Mucosa of descending colon (tissue), 3 donors: ENCODE results near the gene TGFBR3L. TPM values are rescaled to one million over a fixed set of nuclear protein-coding genes. Genes with fewer than 3 reads are reported as not detected.

Experiments used
- ATAC-seq: fragments of 200-7000 bp; cut with Tn5 transposase; one replicate; pipeline ENCODE4 v1.9.1; 2020; ENCODE audit warnings: mild to moderate bottlenecking, moderate library complexity
- DNase-seq, 3 donors: peaks; one replicate each; pipeline ENCODE4 v3.0.0-alpha.2; 2020
- H3K36me3 ChIP-seq: fragments of 200-600 bp; one replicate; pipeline ENCODE4 v1.8.0; 2021; ENCODE audit warnings: low read depth, mild to moderate bottlenecking
- H3K4me1 ChIP-seq: fragments of 200-600 bp; one replicate; pipeline ENCODE4 v1.8.0; 2021; ENCODE audit warnings: low read depth, mild to moderate bottlenecking
- H3K4me3 ChIP-seq: fragments of 200-600 bp; one replicate; pipeline ENCODE4 v1.8.0; 2021; ENCODE audit warnings: mild to moderate bottlenecking
- H3K9me3 ChIP-seq: fragments of 200-600 bp; one replicate; pipeline ENCODE4 v1.8.0; 2021; ENCODE audit warnings: mild to moderate bottlenecking
- intact Hi-C, 2 donors: fragments of 100-400 bp; cut with DNase I in 1 of 2; cut with micrococcal nuclease in 1 of 2; formaldehyde crosslinking; loops; one replicate each; pipeline versions ENCODE4 v1.11.0 to v1.11.1; 2022; cut with DNase I, micrococcal nuclease
- total RNA-seq, 3 donors: library from RNA; stranded (reverse); fragmentation: NEBNext Ultra II Directional in 2 of 3; extraction: Animal tissue kit (Norgen Biotek cat#: 25700) in 2 of 3; gene quantifications; one replicate each; pipeline versions ENCODE4 v1.2.1 to v1.2.4, GENCODE V29; 2021 to 2023
- TF ChIP-seq, protein P1 (sequence below): fragments of 200-600 bp; IDR thresholded peaks from one replicate; pipeline ENCODE4 v1.8.0; 2022; ENCODE audit warnings: antibody characterized with exemption, mild to moderate bottlenecking
- donor health status: DM: no; HTN: no; CAD: no; lungs with moderate emphysema.
- donor health status: DM: no; HTN: no; CAD: no.
- donor health status: DM: no; HTN: yes; CAD: no.

Gene TGFBR3L
- total RNA-seq, 3 donors from 2014 or later: 0.79 TPM; not detected in 2

DNA sequence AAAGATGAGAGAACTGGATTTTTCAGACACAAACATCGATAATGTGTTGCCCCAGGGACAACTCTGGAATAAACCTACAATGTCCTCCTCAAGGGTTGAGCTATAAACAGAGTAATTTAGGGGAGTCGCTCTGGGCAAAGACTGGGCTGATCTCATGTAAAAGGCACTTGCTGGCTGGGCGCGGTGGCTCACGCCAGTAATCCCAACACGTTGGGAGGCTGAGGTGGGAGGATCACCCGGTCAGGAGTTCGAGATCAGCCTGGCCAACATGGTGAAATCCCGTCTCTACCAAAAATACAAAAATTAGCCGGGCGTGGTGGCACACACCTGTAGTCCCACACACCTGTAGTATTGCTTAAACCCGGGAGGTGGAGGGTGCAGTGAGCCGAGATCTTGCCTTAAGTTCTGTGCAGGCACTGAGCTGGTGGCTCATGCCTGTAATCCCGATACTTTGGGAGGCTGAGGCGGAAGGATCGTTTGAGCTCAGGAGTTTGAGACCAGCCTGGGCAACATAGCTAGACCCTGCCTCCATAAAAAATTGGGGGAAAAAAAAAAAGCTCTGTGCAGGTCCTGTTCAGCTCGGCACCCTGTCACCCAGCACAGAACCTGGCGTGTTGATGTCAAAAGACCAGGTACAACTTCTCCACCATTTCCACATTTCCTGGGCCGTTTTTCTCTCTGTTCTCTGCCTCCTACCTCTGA lies 27.4 kb downstream of the TGFBR3L start:
- peaks cover 10% of the 10 kb centered on the region for H3K4me1 ChIP-seq
- TF ChIP-seq, protein P1, sequence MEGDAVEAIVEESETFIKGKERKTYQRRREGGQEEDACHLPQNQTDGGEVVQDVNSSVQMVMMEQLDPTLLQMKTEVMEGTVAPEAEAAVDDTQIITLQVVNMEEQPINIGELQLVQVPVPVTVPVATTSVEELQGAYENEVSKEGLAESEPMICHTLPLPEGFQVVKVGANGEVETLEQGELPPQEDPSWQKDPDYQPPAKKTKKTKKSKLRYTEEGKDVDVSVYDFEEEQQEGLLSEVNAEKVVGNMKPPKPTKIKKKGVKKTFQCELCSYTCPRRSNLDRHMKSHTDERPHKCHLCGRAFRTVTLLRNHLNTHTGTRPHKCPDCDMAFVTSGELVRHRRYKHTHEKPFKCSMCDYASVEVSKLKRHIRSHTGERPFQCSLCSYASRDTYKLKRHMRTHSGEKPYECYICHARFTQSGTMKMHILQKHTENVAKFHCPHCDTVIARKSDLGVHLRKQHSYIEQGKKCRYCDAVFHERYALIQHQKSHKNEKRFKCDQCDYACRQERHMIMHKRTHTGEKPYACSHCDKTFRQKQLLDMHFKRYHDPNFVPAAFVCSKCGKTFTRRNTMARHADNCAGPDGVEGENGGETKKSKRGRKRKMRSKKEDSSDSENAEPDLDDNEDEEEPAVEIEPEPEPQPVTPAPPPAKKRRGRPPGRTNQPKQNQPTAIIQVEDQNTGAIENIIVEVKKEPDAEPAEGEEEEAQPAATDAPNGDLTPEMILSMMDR: no peak
- peaks cover 3% of the 10 kb centered on the region for H3K36me3 ChIP-seq
- intact Hi-C loops: loop anchor here (10.0 kb wide), 1 partner anchor 313 kb away; no protein-coding TSS in a partner anchor
- ATAC-seq: no peak
- no peaks in the 10 kb centered on the region for H3K9me3 ChIP-seq
- peak in 1 of 3 donors; percentile 46 for DNase-seq
- H3K4me3 ChIP-seq: no peak overlapping the region

DNA sequence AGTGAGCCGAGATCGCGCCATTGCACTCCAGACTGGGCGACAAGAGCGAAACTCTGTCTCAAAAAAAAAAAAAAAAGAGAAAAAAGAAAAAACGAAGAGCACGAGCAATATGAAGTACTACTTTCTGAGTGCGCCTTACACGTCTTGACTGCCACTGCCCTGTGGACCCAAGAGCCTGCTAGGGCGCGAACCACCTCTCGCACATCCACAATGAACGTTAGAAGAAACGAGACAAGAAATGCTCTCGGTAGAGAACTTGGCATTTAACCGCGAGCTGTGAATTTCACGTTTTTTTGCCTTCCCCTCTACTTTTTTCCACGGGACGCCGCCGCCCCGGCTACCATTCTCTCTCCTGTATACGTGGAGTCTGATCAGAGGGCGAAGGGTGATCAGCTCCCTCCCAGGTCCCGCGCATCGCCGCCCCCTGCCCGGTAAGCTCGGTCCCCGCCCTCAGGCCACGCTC lies 28.4 kb downstream of the TGFBR3L start:
- no peak for DNase-seq
- peaks cover 3% of the 10 kb centered on the region for H3K36me3 ChIP-seq
- no peak for ATAC-seq
- peak overlapping the region; percentile 91 for H3K4me3 ChIP-seq
- peaks cover 10% of the 10 kb centered on the region for H3K4me1 ChIP-seq
- no peaks in the 10 kb centered on the region for H3K9me3 ChIP-seq
- TF ChIP-seq, protein P1: no peak
- intact Hi-C loops: loop anchor here (10.0 kb wide), 1 partner anchor 312 kb away; no protein-coding TSS in a partner anchor

DNA sequence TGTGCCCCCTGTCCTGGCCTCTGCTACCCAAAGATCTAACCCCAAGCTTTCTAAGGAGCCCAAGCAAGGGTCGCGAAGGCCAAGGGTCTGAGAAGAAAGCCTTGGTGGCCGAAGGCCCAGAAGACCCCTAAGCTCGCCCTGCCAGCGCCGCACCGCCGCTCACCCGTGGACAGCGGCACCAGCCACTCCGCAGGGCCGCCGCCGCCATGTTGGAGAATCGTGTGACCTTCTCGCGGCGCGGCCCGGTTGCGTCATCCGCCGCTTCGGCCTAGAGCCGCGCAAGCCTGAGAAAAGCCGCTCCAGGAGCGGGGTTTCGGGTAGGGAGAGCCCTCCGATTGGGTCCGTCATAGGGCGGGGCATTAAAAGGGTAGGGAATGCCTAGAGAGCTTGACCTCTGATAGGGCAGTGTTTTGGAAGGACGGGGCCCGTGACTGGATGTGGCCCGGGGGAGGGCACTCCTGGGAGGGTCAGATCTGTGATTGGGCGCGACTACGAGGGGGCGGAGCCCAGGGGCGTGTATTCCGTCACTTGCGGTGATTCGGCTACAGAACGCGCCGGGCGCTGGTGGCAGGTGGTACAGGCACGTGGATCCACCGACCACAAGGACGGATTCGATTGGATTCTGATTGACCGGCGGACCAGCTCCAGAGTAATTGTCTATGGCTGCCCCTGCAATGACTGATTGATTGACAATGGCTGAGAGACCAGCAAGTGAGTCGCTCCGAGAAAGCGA lies 29.0 kb downstream of the TGFBR3L start, which contains the start of gene TIMM44:
Gene TIMM44, minus strand, starts transcription at position 223 of the 733 bp plus-strand sequence. Its CDS starts 15 bp downstream, at position 208.
- TF ChIP-seq, protein P1: no peak
- no peaks in the 10 kb centered on the region for H3K9me3 ChIP-seq
- intact Hi-C loops: loop anchor here (10.0 kb wide), 1 partner anchor 311 kb away; no protein-coding TSS in a partner anchor
- H3K4me1 ChIP-seq: peaks cover 10% of the 10 kb centered on the region
- H3K4me3 ChIP-seq: peak within 1 kb of the TSS; percentile 91
- peaks cover 3% of the 10 kb centered on the region for H3K36me3 ChIP-seq
- peak; percentile 98 to 99 (median 99) for DNase-seq
- peak; percentile 97 for ATAC-seq

DNA sequence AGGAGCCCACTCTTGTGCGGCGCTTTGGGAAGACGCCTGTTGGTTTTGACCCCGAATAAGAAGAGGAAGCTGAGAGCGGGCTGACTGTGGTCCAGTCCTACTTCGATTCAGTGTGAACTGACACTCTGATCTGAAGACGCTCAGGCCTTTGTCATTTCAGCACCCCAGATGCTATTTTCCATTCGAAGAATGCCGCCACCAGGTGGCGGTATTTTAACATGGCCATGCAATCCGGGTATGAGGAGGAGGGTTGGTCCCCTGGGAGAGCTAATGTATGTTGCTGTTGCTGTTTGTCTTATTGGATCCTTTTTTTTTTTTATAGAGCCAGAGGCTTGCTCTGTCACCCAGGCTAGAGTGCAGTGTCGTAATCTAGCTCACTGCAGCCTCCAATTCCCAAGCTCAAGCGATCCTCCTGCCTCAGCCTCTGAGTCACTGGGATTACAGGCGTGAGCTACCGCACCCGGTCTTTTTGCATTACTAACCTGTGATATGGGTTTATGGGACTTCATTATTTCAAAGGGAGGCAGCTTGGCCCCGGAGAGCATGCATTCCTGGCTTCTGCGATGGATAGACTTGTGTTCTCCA lies 29.6 kb downstream of the TGFBR3L start:
- intact Hi-C loops: loop anchor here (10.0 kb wide), 1 partner anchor 311 kb away; no protein-coding TSS in a partner anchor
- DNase-seq (peak; percentile 75 to 99 (median 89)), ATAC-seq (peak; percentile 71)
- Histone ChIP-seq H3K4me1 (peaks cover 10% of the 10 kb centered on the region), H3K4me3 (peak overlapping the region; percentile 91), H3K36me3 (peaks cover 3% of the 10 kb centered on the region), H3K9me3 (no peaks in the 10 kb centered on the region)
- TF ChIP-seq, protein P1: peak; percentile 32

DNA sequence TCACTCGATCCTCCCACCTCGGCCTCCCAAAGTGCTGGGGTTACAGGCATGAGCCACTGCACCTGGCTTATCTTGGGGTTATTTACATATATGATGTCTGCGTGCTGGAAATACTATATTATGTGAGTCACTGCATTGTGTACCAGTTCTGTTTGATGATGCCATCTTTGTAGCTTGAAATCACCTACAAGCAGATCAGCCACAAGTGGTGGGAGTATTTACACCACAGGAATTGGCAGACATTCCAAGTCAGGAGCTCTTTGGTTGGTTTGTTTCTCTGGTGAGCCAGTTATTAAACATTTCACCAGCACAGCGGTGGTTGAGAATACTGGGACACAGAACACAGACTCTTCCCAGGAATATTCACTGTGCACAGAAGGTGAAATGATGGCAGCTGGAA lies 33.3 kb downstream of the TGFBR3L start:
- Histone ChIP-seq H3K4me1 (no peaks in the 10 kb centered on the region), H3K9me3 (no peaks in the 10 kb centered on the region), H3K4me3 (no peak overlapping the region), H3K36me3 (peaks cover 3% of the 10 kb centered on the region)
- DNase-seq (no peak), ATAC-seq (no peak)
- TF ChIP-seq, protein P1: no peak
- intact Hi-C loops: loop anchor here (10.0 kb wide), 1 partner anchor 307 kb away; no protein-coding TSS in a partner anchor
